Upper lobe of left lung (tissue), 6 donors: ENCODE results near the gene PGM1. TPM values are rescaled to one million over a fixed set of nuclear protein-coding genes. Genes with fewer than 3 reads are reported as not detected.

Experiments
- ATAC-seq, 2 donors: fragments of 200-7000 bp; cut with Tn5 transposase; one replicate each; pipeline ENCODE4 v1.9.1; 2022; ENCODE audit warnings: mild to moderate bottlenecking in 2 of 2, moderate library complexity in 2 of 2; ENCODE audit not compliant: low FRiP score in 2 of 2
- DNase-seq, 2 donors: peaks; one replicate each; pipeline ENCODE4 v3.0.0-alpha.2; 2019 to 2020
- H3K27ac ChIP-seq, 4 donors: fragments of 200-600 bp; sonication (generic); one replicate each; pipeline ENCODE4 v1.5.1; 2016 to 2019
- H3K27me3 ChIP-seq, 4 donors: fragments of 200-600 bp; sonication (generic); one replicate each; pipeline ENCODE4 v1.5.1; 2017 to 2019
- H3K36me3 ChIP-seq, 4 donors: fragments of 200-600 bp; sonication (generic); one replicate each; pipeline ENCODE4 v1.5.1; 2016 to 2019
- H3K4me1 ChIP-seq, 4 donors: fragments of 200-600 bp; sonication (generic); one replicate each; pipeline ENCODE4 v1.5.1; 2018 to 2019
- H3K4me3 ChIP-seq, 4 donors: fragments of 200-600 bp; sonication (generic); one replicate each; pipeline ENCODE4 v1.5.1; 2017 to 2019; ENCODE audit warnings: mild to moderate bottlenecking in 2 of 4, moderate library complexity in 1 of 4
- H3K9me3 ChIP-seq, 4 donors: fragments of 200-600 bp; sonication (generic); one replicate each; pipeline ENCODE4 v1.5.1; 2018 to 2019
- CTCF ChIP-seq, 6 experiments: fragments of 450-650 bp in 4 of 6; fragments of 200-600 bp in 2 of 6; sonication (generic) in 2 of 6; IDR thresholded peaks; one replicate each; pipeline ENCODE4 v1.5.1; 2016 to 2019; ENCODE audit warnings: antibody characterized with exemption in 6 of 6
- EP300 ChIP-seq, 4 donors: sonication (generic); formaldehyde crosslinking; IDR thresholded peaks; one replicate each; pipeline ENCODE4 v1.5.1; 2017; ENCODE audit warnings: antibody characterized with exemption in 4 of 4, control low read depth in 2 of 4
- POLR2A ChIP-seq, 4 donors: fragments of 450-650 bp; IDR thresholded peaks; one replicate each; pipeline ENCODE4 v1.5.1; 2016 to 2017; ENCODE audit warnings: antibody characterized with exemption in 4 of 4, mild to moderate bottlenecking in 2 of 4
- POLR2AphosphoS5 ChIP-seq, 2 donors: sonication (generic); formaldehyde crosslinking; IDR thresholded peaks; one replicate each; pipeline ENCODE4 v1.5.1; 2017; ENCODE audit warnings: antibody characterized with exemption in 2 of 2
- WGBS, 2 donors: methylation state at CpG; one replicate each; pipeline ENCODE4 v1.1.5; 2017 to 2018; 5-methylcytosine and 5-hydroxymethylcytosine counted together
- total RNA-seq, 6 donors: library from RNA; depleted of rRNA in 4 of 6; stranded (reverse); fragments of >200 nt in 4 of 6; gene quantifications; one replicate each; pipeline versions ENCODE4 v1.1.0 to v1.2.1, GENCODE V29; 2016 to 2021
- donor health status: DM: no; HTN: no; CAD: no; lungs with moderate emphysema.
- donor health status: DM: no; HTN: yes; CAD: no; lungs with severe emphysema.

The PGM1 gene
- total RNA-seq, 6 donors from 2014 or later: 25.1 to 101 (median 61.3) TPM

DNA sequence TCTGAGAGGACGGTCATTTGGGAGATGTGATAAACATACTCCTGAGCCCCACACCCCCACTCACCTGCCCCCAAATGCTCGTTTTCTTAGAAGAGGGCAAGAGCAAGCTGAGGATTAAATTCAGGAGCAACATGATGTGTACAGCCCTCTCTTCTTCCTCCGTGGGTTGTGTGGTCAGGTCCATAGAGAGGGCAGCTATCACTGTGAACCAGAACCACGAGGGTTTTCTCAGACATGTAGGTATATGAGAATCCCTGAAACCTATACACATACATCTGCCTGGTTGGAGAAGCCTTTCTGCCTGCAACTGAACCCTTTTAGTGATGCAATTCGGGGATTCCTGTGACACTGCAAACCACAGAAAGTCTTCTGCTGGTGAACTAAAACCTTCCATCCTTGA is 38.9 kb downstream of the PGM1 start:
- ATAC-seq (no peak), DNase-seq (no peak)
- 80 to 91% methylated on average over 5 of the region's 5 CpGs for WGBS, 2 donors
- TF ChIP-seq CTCF (IDR thresholded peaks at IDR 0.05) (no peak), EP300 (IDR thresholded peaks at IDR 0.05) (no peak), POLR2A (IDR thresholded peaks at IDR 0.05) (no peak), POLR2AphosphoS5 (IDR thresholded peaks at IDR 0.05) (no peak)
- Histone ChIP-seq H3K4me1 (no peaks in the 10 kb centered on the region), H3K9me3 (no peaks in the 10 kb centered on the region), H3K27me3 (no peaks in the 10 kb centered on the region), H3K4me3 (no peak overlapping the region), H3K36me3 (peaks cover 0 to 45% (median 20%) of the 10 kb centered on the region in 4 donors), H3K27ac (no peak overlapping the region)

GRCh38 chr1:63633281-63633680 is 40.1 kb downstream of the PGM1 start:
- Histone ChIP-seq H3K36me3 (peaks cover 0 to 57% (median 20%) of the 10 kb centered on the region in 4 donors), H3K4me3 (no peak overlapping the region), H3K27me3 (no peaks in the 10 kb centered on the region), H3K27ac (no peak overlapping the region), H3K4me1 (no peaks in the 10 kb centered on the region), H3K9me3 (no peaks in the 10 kb centered on the region)
- TF ChIP-seq POLR2AphosphoS5 (IDR thresholded peaks at IDR 0.05): no peak
- TF ChIP-seq POLR2A (IDR thresholded peaks at IDR 0.05): no peak
- TF ChIP-seq CTCF (IDR thresholded peaks at IDR 0.05): no peak
- TF ChIP-seq EP300 (IDR thresholded peaks at IDR 0.05): no peak
- 94% methylated on average over 4 of the region's 4 CpGs for WGBS, 2 donors
- no peak for DNase-seq
- no peak for ATAC-seq

DNA sequence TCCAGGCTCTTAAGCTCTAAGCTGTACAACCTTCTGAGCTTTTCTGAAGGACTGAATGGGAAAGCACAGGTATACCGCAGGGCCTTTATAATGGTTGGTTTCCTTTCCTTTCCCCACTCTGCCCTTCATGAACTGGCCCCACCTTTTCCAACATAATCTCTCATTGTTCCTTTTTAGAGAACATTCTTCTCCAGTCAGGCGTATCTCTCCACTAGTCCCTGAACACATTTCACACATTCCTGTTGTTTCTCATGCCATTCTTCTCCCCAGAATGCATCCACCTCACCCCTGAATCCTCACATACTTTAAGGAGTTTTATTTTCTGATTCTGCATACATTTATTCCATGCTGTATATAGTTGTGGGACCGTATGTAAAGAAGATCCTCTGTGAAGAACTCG is 41.3 kb downstream of the PGM1 start:
- Histone ChIP-seq H3K9me3 (no peaks in the 10 kb centered on the region), H3K4me1 (no peaks in the 10 kb centered on the region), H3K36me3 (peaks cover 0 to 64% (median 27%) of the 10 kb centered on the region in 4 donors), H3K4me3 (no peak overlapping the region), H3K27ac (no peak overlapping the region), H3K27me3 (no peaks in the 10 kb centered on the region)
- no peak for ATAC-seq
- TF ChIP-seq CTCF (IDR thresholded peaks at IDR 0.05) (no peak), EP300 (IDR thresholded peaks at IDR 0.05) (no peak), POLR2A (IDR thresholded peaks at IDR 0.05) (no peak), POLR2AphosphoS5 (IDR thresholded peaks at IDR 0.05) (no peak)
- DNase-seq: no peak
- WGBS, 2 donors: 90 to 94% methylated on average over 4 of the region's 4 CpGs

- Histone ChIP-seq H3K4me1 (peaks cover 0 to 4% (median 0%) of the 10 kb centered on the region in 4 donors), H3K27me3 (no peaks in the 10 kb centered on the region), H3K27ac (no peak overlapping the region), H3K36me3 (peaks cover 0 to 57% (median 23%) of the 10 kb centered on the region in 4 donors), H3K4me3 (no peak overlapping the region), H3K9me3 (no peaks in the 10 kb centered on the region)
- ATAC-seq (no peak), DNase-seq (no peak)
- 88 to 90% methylated on average over 1 of the region's 1 CpG for WGBS, 2 donors
- no peak for TF ChIP-seq EP300 (IDR thresholded peaks at IDR 0.05)
- TF ChIP-seq POLR2AphosphoS5 (IDR thresholded peaks at IDR 0.05): no peak
- no peak for TF ChIP-seq CTCF (IDR thresholded peaks at IDR 0.05)
- no peak for TF ChIP-seq POLR2A (IDR thresholded peaks at IDR 0.05)
These were observed 42.5 kb downstream of the PGM1 start for GRCh38 chr1:63635681-63636080.
